HUES64 (cell line): Measurements from ENCODE around the gene SLC6A11.

ENCODE experiments used
- H3K27ac ChIP-seq: 2 replicates; pipeline ENCODE4 v1.7.0; 2013; ENCODE audit warnings: low read depth, low read length, inconsistent platforms
- H3K27me3 ChIP-seq: 2 replicates; pipeline ENCODE4 v1.6.1; 2013; ENCODE audit warnings: mild to moderate bottlenecking, low read length; ENCODE audit not compliant: insufficient read depth
- H3K36me3 ChIP-seq: 2 replicates; pipeline ENCODE4 v1.6.1; 2013; ENCODE audit warnings: mild to moderate bottlenecking, low read length; ENCODE audit not compliant: insufficient read depth
- H3K4me1 ChIP-seq: 2 replicates; pipeline ENCODE4 v1.6.1; 2013; ENCODE audit warnings: mild to moderate bottlenecking, low read length, moderate library complexity; ENCODE audit not compliant: insufficient read depth
- H3K4me3 ChIP-seq: 2 replicates; pipeline ENCODE4 v1.5.1; 2013; ENCODE audit warnings: mild to moderate bottlenecking, low read length, moderate library complexity
- H3K9ac ChIP-seq: 2 replicates; pipeline ENCODE4 v1.6.1; 2013; ENCODE audit warnings: mild to moderate bottlenecking, low read depth, low read length
- H3K9me3 ChIP-seq: 2 replicates; pipeline ENCODE4 v1.6.1; 2013; ENCODE audit warnings: low read depth, low read length; ENCODE audit not compliant: insufficient read depth
- WGBS: fragments of 150-250, 120-280 bp; methylation state at CpG from one replicate; pipeline ENCODE4 v1.1.7; 2013; ENCODE audit warnings: missing lambda C conversion rate; 5-methylcytosine and 5-hydroxymethylcytosine counted together

The SLC6A11 gene

GRCh38 chr3:10822055-10822454 lies 6.0 kb downstream of the SLC6A11 start:
- H3K4me3 ChIP-seq = no peak overlapping the region
- H3K4me1 ChIP-seq = no peaks in the 10 kb centered on the region
- 96% methylated on average over 5 of the region's 5 CpGs for WGBS
- peaks cover 18% of the 10 kb centered on the region for H3K27me3 ChIP-seq
- no peaks in the 10 kb centered on the region for H3K36me3 ChIP-seq
- no peak overlapping the region for H3K9ac ChIP-seq
- H3K27ac ChIP-seq = no peak overlapping the region
- H3K9me3 ChIP-seq = no peaks in the 10 kb centered on the region

- no peaks in the 10 kb centered on the region for H3K9me3 ChIP-seq
- H3K27ac ChIP-seq = no peak overlapping the region
- no peak overlapping the region for H3K4me3 ChIP-seq
- WGBS = 87% methylated on average over 5 of the region's 5 CpGs
- H3K27me3 ChIP-seq = peaks cover 9% of the 10 kb centered on the region
- no peaks in the 10 kb centered on the region for H3K36me3 ChIP-seq
- H3K4me1 ChIP-seq = no peaks in the 10 kb centered on the region
- no peak overlapping the region for H3K9ac ChIP-seq
Observed at GRCh38 chr3:10822708-10823515, 6.9 kb downstream of the SLC6A11 start.

GRCh38 chr3:10823516-10823818 lies 7.4 kb downstream of the SLC6A11 start:
- H3K36me3 ChIP-seq = no peaks in the 10 kb centered on the region
- no peaks in the 10 kb centered on the region for H3K4me1 ChIP-seq
- H3K9me3 ChIP-seq = no peaks in the 10 kb centered on the region
- 98% methylated on average over 2 of the region's 2 CpGs for WGBS
- no peak overlapping the region for H3K4me3 ChIP-seq
- H3K9ac ChIP-seq = no peak overlapping the region
- peaks cover 3% of the 10 kb centered on the region for H3K27me3 ChIP-seq
- no peak overlapping the region for H3K27ac ChIP-seq

GRCh38 chr3:10824468-10824867 lies 8.4 kb downstream of the SLC6A11 start:
- Histone ChIP-seq H3K4me3 (no peak overlapping the region), H3K27ac (no peak overlapping the region), H3K9ac (no peak overlapping the region), H3K36me3 (no peaks in the 10 kb centered on the region), H3K9me3 (no peaks in the 10 kb centered on the region), H3K4me1 (no peaks in the 10 kb centered on the region), H3K27me3 (no peaks in the 10 kb centered on the region)
- WGBS = 83% methylated on average over 1 of the region's 1 CpG

- H3K4me3 ChIP-seq = no peak overlapping the region
- WGBS = 90% methylated on average over 3 of the region's 3 CpGs
- H3K27ac ChIP-seq = no peak overlapping the region
- H3K9me3 ChIP-seq = no peaks in the 10 kb centered on the region
- H3K4me1 ChIP-seq = no peaks in the 10 kb centered on the region
- H3K36me3 ChIP-seq = no peaks in the 10 kb centered on the region
- H3K27me3 ChIP-seq = no peaks in the 10 kb centered on the region
- no peak overlapping the region for H3K9ac ChIP-seq
Observed at GRCh38 chr3:10833855-10834414, 17.9 kb downstream of the SLC6A11 start.

GRCh38 chr3:10834951-10835350 lies 18.9 kb downstream of the SLC6A11 start:
- H3K9ac ChIP-seq = no peak overlapping the region

GRCh38 chr3:10835406-10835805 lies 19.4 kb downstream of the SLC6A11 start:
- WGBS = 78% methylated on average over 8 of the region's 8 CpGs
- H3K27ac ChIP-seq = no peak overlapping the region
- no peaks in the 10 kb centered on the region for H3K9me3 ChIP-seq
- H3K9ac ChIP-seq = no peak overlapping the region
- H3K4me3 ChIP-seq = no peak overlapping the region
- H3K36me3 ChIP-seq = no peaks in the 10 kb centered on the region
- no peaks in the 10 kb centered on the region for H3K4me1 ChIP-seq
- H3K27me3 ChIP-seq = no peaks in the 10 kb centered on the region

More at GRCh38 chr3:10834951-10835350, 18.9 kb downstream of the SLC6A11 start:
- Histone ChIP-seq H3K36me3 (no peaks in the 10 kb centered on the region), H3K9me3 (no peaks in the 10 kb centered on the region), H3K27me3 (no peaks in the 10 kb centered on the region), H3K4me3 (no peak overlapping the region), H3K27ac (no peak overlapping the region), H3K4me1 (no peaks in the 10 kb centered on the region)
- 90% methylated on average over 10 of the region's 10 CpGs for WGBS

GRCh38 chr3:10836676-10837075 lies 20.6 kb downstream of the SLC6A11 start:
- Histone ChIP-seq H3K9me3 (no peaks in the 10 kb centered on the region), H3K4me3 (no peak overlapping the region), H3K36me3 (no peaks in the 10 kb centered on the region), H3K4me1 (no peaks in the 10 kb centered on the region), H3K27me3 (no peaks in the 10 kb centered on the region), H3K27ac (no peak overlapping the region), H3K9ac (no peak overlapping the region)
- 90% methylated on average over 2 of the region's 2 CpGs for WGBS

GRCh38 chr3:10837849-10838248 lies 21.8 kb downstream of the SLC6A11 start:
- no peak overlapping the region for H3K4me3 ChIP-seq
- H3K9me3 ChIP-seq = no peaks in the 10 kb centered on the region
- no peak overlapping the region for H3K9ac ChIP-seq
- H3K27ac ChIP-seq = no peak overlapping the region
- no peaks in the 10 kb centered on the region for H3K36me3 ChIP-seq
- no peaks in the 10 kb centered on the region for H3K27me3 ChIP-seq
- WGBS = 93% methylated on average over 8 of the region's 8 CpGs
- no peaks in the 10 kb centered on the region for H3K4me1 ChIP-seq

- WGBS = 91% methylated on average over 4 of the region's 4 CpGs
- H3K27me3 ChIP-seq = no peaks in the 10 kb centered on the region; the same call in 1 of the 2 replicates
- H3K36me3 ChIP-seq = no peaks in the 10 kb centered on the region
- no peak overlapping the region for H3K9ac ChIP-seq
- no peaks in the 10 kb centered on the region for H3K9me3 ChIP-seq
- no peaks in the 10 kb centered on the region for H3K4me1 ChIP-seq
- H3K4me3 ChIP-seq = no peak overlapping the region
- no peak overlapping the region for H3K27ac ChIP-seq
Observed at GRCh38 chr3:10839167-10839566, 23.1 kb downstream of the SLC6A11 start.

- Histone ChIP-seq H3K27me3 (no peaks in the 10 kb centered on the region; the same call in 1 of the 2 replicates), H3K4me3 (no peak overlapping the region), H3K4me1 (no peaks in the 10 kb centered on the region), H3K36me3 (no peaks in the 10 kb centered on the region), H3K9ac (no peak overlapping the region), H3K27ac (no peak overlapping the region), H3K9me3 (no peaks in the 10 kb centered on the region)
- WGBS = 90% methylated on average over 4 of the region's 4 CpGs
Observed at GRCh38 chr3:10841100-10841499, 25.1 kb downstream of the SLC6A11 start.
